Suprapubic skin (tissue), 4 donors: ENCODE measurements around the gene IKBKG. TPM values are rescaled to one million over a fixed set of nuclear protein-coding genes. Genes with fewer than 3 reads are reported as not detected.
"Not testable (repeated sequence)": the region's sequence is repeated elsewhere in the genome, so short reads cannot be mapped to it uniquely, and the experiment has no call there.

Experiments used
- DNase-seq, 2 donors: peaks; one replicate each; pipeline ENCODE4 v3.0.0-alpha.2; 2019; ENCODE audit warnings: low spot score in 2 of 2
- H3K27ac ChIP-seq: fragments of 200-600 bp; sonication (generic); one replicate; pipeline ENCODE4 v1.5.1; 2019
- H3K27me3 ChIP-seq: fragments of 200-600 bp; sonication (generic); one replicate; pipeline ENCODE4 v1.5.1; 2019
- H3K36me3 ChIP-seq: fragments of 200-600 bp; sonication (generic); one replicate; pipeline ENCODE4 v1.5.1; 2019
- H3K4me1 ChIP-seq: fragments of 200-600 bp; sonication (generic); one replicate; pipeline ENCODE4 v1.5.1; 2019
- H3K4me3 ChIP-seq: fragments of 200-600 bp; sonication (generic); one replicate; pipeline ENCODE4 v1.5.1; 2019; ENCODE audit warnings: mild to moderate bottlenecking
- H3K9me3 ChIP-seq: fragments of 200-600 bp; sonication (generic); one replicate; pipeline ENCODE4 v1.5.1; 2019
- WGBS: methylation state at CpG from one replicate; pipeline ENCODE4 v1.1.5; 2018; 5-methylcytosine and 5-hydroxymethylcytosine counted together
- total RNA-seq, 4 donors: library from RNA; depleted of rRNA; stranded (reverse); fragments of >200 nt; gene quantifications; one replicate each; pipeline ENCODE4 v1.1.0, GENCODE V29; 2016

Gene IKBKG
- total RNA-seq, 4 donors from 2014 or later: 13.1 to 18.3 (median 15.3) TPM

DNA sequence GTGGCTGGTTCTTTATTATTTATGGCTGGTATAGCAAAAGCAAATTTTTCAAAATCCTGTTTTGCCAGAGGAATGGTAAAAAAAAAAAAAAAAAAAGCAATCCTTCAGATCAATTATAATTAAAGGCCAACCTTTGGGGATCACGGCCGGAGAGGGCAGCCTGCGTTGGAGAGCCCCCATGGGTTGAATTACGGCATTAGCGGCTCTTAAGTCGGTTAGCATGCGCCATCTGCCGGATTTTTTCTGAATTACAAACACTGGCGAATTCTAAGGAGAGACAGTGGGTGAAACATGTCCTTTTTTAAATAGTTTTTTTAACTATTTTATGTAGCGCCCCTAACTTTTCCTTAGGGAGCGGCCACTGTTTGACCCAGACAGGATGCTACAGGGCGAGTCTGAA, 66.2 kb downstream of the IKBKG start:
- not testable (repeated sequence) for H3K4me1 ChIP-seq, H3K27ac ChIP-seq, H3K9me3 ChIP-seq, H3K27me3 ChIP-seq, H3K4me3 ChIP-seq, DNase-seq, H3K36me3 ChIP-seq
- WGBS: 17% methylated on average over 8 of the region's 12 CpGs

Other genes starting within 250 kb of the IKBKG start
- 100 to 1,000 TPM; 374 to 402 (median 386) TPM for gene FLNA, start 173.0 kb upstream of the IKBKG start, total RNA-seq
- 10 to 100 TPM; 34.4 to 57.0 (median 53.0) TPM for gene EMD, start 168.3 kb upstream of the IKBKG start, total RNA-seq
- gene RPL10, start 149.2 kb upstream of the IKBKG start, total RNA-seq: 1,000 to 10,000 TPM; 3,684 to 7,390 (median 6,600) TPM
- 10 to 100 TPM; 14.6 to 30.7 (median 21.2) TPM for gene DNASE1L1, start 138.4 kb upstream of the IKBKG start, total RNA-seq
- 100 to 1,000 TPM in 1 of 4 donors, 10 to 100 TPM in 3; 37.7 to 122 (median 47.8) TPM for gene TAFAZZIN, start 136.1 kb upstream of the IKBKG start, total RNA-seq
- gene ATP6AP1, start 118.9 kb upstream of the IKBKG start, total RNA-seq: 10 to 100 TPM; 47.0 to 64.4 (median 60.0) TPM
- gene GDI1, start 110.5 kb upstream of the IKBKG start, total RNA-seq: 100 to 1,000 TPM in 1 of 4 donors, 10 to 100 TPM in 3; 64.9 to 115 (median 73.6) TPM
- gene FAM50A, start 103.5 kb upstream of the IKBKG start, total RNA-seq: 10 to 100 TPM; 16.2 to 31.5 (median 23.3) TPM
- 10 to 100 TPM; 12.0 to 52.0 (median 29.6) TPM for gene PLXNA3, start 89.3 kb upstream of the IKBKG start, total RNA-seq
- gene LAGE3, start 68.3 kb upstream of the IKBKG start, total RNA-seq: 10 to 100 TPM in 3 of 4 donors, 1 to 10 TPM in 1; 8.0 to 44.4 (median 28.6) TPM
- 10 to 100 TPM; 25.8 to 50.5 (median 46.4) TPM for gene UBL4A, start 61.0 kb upstream of the IKBKG start, total RNA-seq
- 10 to 100 TPM; 16.5 to 45.0 (median 38.8) TPM for gene SLC10A3, start 57.0 kb upstream of the IKBKG start, total RNA-seq
- 10 to 100 TPM; 33.5 to 40.6 (median 36.6) TPM for gene FAM3A, start 31.4 kb upstream of the IKBKG start, total RNA-seq
- gene G6PD, start 774 bp upstream of the IKBKG start, total RNA-seq: 10 to 100 TPM; 22.6 to 60.4 (median 42.0) TPM
- gene CTAG1A, start 37.5 kb downstream of the IKBKG start, total RNA-seq: not detected
- not detected for gene CTAG1B, start 71.7 kb downstream of the IKBKG start, total RNA-seq
- not detected for gene CTAG2, start 106.0 kb downstream of the IKBKG start, total RNA-seq
- gene GAB3, start 203.5 kb downstream of the IKBKG start, total RNA-seq: 1 to 10 TPM in 2 of 4 donors, under 1 TPM in 2; 0.65 to 2.7 (median 1.6) TPM
- 10 to 100 TPM; 38.1 to 60.6 (median 42.9) TPM for gene DKC1, start 215.2 kb downstream of the IKBKG start, total RNA-seq